ENCODE measurements around the gene GPR39.

DNA sequence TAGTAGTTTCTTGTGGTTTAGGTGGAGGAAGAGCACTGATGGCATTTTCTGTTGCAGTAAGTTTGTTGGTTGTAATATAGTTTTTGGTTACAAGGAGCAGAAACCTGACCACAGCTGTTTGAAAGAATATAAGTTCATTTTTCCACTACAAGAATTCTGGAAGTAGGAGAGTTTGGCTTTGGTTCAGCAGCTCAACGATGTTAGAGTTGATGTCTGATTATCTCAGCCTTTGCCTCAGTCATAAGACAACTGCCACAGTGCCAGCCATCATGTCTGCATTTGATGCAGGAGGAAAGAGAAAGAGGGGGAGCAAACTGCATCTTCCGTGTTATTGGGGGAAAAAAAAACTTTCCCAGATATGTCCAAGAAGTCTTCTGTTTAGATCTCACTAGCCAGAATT, 134.3 kb downstream of the GPR39 start:
- TF ChIP-seq, protein P1, sequence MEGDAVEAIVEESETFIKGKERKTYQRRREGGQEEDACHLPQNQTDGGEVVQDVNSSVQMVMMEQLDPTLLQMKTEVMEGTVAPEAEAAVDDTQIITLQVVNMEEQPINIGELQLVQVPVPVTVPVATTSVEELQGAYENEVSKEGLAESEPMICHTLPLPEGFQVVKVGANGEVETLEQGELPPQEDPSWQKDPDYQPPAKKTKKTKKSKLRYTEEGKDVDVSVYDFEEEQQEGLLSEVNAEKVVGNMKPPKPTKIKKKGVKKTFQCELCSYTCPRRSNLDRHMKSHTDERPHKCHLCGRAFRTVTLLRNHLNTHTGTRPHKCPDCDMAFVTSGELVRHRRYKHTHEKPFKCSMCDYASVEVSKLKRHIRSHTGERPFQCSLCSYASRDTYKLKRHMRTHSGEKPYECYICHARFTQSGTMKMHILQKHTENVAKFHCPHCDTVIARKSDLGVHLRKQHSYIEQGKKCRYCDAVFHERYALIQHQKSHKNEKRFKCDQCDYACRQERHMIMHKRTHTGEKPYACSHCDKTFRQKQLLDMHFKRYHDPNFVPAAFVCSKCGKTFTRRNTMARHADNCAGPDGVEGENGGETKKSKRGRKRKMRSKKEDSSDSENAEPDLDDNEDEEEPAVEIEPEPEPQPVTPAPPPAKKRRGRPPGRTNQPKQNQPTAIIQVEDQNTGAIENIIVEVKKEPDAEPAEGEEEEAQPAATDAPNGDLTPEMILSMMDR (IDR thresholded peaks at IDR 0.05), result no peak
- no peak for TF ChIP-seq POLR2A (IDR thresholded peaks at IDR 0.05)

Data from adrenal gland (tissue), 5 donors.